Measurements from ENCODE around the gene POP4.

The POP4 gene

DNA sequence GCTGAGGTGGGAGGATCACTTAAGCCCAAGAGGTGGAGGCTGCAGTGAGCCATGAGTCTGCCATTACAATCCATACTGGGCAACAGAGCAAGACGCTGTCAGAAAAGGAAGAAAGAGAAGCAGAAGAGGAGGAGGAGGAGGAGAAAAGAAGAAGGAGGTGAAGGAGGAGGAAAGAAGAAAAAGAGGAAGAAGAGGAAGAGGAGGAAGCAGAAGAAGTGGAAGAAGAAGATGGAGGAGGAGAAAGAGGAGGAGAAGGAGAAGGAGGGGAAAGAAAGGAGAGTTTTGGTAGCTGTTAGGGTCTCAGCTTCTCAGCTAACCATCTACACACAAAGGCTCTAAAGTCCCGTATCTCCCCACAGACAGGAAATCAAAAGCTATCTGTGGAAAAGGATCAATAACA lies 35.5 kb downstream of the POP4 start:
- no peak for DNase-seq (ENCODE audit: low read depth)
- H3K4me3 ChIP-seq (ENCODE audit: low read length) = no peak overlapping the region
- TF ChIP-seq CTCF (conservative IDR thresholded peaks at IDR 0.05; ENCODE audit: low read depth, low read length) = no peak

GRCh38 chr19:29643361-29643935 lies 37.4 kb downstream of the POP4 start:
- no peak for TF ChIP-seq CTCF (conservative IDR thresholded peaks at IDR 0.05; ENCODE audit: low read depth, low read length)
- no peak overlapping the region for H3K4me3 ChIP-seq (ENCODE audit: low read length)
- DNase-seq (ENCODE audit: low read depth) = no peak

- no peak overlapping the region for H3K4me3 ChIP-seq (ENCODE audit: low read length)
- TF ChIP-seq CTCF (conservative IDR thresholded peaks at IDR 0.05; ENCODE audit: low read depth, low read length) = no peak
- DNase-seq (ENCODE audit: low read depth) = no peak
These were observed 38.1 kb downstream of the POP4 start for GRCh38 chr19:29644210-29644609.

GRCh38 chr19:29645491-29645867 lies 39.4 kb downstream of the POP4 start:
- H3K4me3 ChIP-seq (ENCODE audit: low read length) = no peak overlapping the region
- no peak for TF ChIP-seq CTCF (conservative IDR thresholded peaks at IDR 0.05; ENCODE audit: low read depth, low read length)
- no peak for DNase-seq (ENCODE audit: low read depth)

DNA sequence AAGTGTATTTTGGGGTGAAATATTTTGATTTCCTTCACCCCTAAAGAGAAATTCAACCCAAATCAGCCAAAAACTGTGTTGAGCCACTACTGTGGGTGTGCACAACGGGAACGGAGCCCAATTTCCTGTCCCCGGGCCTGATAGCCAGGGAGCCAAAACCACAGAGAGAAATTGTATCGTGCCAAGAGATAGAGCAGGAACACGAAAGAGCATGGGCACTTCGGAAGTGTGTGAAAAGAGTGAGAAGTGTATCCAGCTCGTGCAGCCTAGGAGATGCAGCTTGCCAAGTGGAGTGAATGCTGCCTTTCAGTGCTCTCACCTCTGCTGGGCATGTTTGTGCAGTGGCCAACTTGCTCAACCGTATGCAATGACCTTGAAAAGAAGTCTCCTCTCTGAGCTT lies 39.8 kb downstream of the POP4 start:
- DNase-seq (ENCODE audit: low read depth) = no peak
- no peak for TF ChIP-seq CTCF (conservative IDR thresholded peaks at IDR 0.05; ENCODE audit: low read depth, low read length)
- H3K4me3 ChIP-seq (ENCODE audit: low read length) = no peak overlapping the region

- no peak for TF ChIP-seq CTCF (conservative IDR thresholded peaks at IDR 0.05; ENCODE audit: low read depth, low read length)
- no peak for DNase-seq (ENCODE audit: low read depth)
- H3K4me3 ChIP-seq (ENCODE audit: low read length) = no peak overlapping the region
These were observed 44.8 kb downstream of the POP4 start for GRCh38 chr19:29650772-29651387.

DNA sequence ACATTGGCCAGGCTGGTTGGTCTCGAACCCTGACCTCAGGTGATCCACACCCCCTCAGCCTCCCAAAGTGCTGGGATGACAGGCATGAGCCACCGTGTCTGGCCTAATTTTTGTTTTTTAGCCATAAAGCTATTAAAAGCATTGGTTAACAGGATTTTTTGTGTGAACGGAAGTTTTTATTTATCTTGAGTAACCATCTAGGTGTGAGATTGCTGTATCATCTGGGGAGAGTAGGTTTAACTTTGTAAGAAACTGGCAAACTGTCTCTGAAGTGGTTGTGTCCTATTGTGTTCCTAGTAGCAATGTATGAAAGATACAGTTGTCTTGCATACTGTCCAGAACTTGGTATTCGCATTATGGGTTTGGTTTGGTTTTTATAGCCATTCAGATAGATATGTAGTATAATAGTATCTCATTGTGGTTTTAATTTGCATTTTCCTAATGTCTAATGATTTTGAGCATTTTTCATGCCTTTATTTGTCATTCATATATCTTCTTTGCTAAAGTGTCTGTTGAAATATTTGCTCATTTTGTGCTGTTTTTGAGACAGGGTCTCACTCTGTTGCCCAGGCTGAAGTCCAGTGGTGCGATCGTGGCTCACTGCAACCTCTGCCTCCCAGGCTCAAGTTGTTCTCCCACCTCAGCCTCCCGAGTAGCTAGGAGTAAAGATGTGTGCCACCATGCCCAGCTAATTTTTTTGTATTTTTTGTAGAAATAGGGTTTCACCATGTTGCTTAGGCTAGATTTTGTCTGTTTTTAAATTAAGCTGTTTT lies 45.7 kb downstream of the POP4 start:
- no peak for TF ChIP-seq CTCF (conservative IDR thresholded peaks at IDR 0.05; ENCODE audit: low read depth, low read length)
- DNase-seq (ENCODE audit: low read depth) = no peak
- H3K4me3 ChIP-seq (ENCODE audit: low read length) = no peak overlapping the region
